IPS-20b (cell line): ENCODE measurements around the gene ELP5.
A peak's percentile ranks its signal among the peaks of the same experiment; 100 is the strongest.

Source experiments
- H3K27ac ChIP-seq: one replicate; pipeline ENCODE4 v1.5.1; 2013; ENCODE audit warnings: low read length
- H3K27me3 ChIP-seq: 2 replicates; pipeline ENCODE4 v1.6.1; 2013; ENCODE audit warnings: mild to moderate bottlenecking, low read length, inconsistent platforms; ENCODE audit not compliant: insufficient read depth
- H3K36me3 ChIP-seq: 2 replicates; pipeline ENCODE4 v1.6.1; 2013; ENCODE audit warnings: low read depth, mild to moderate bottlenecking, inconsistent platforms, low read length, moderate library complexity; ENCODE audit not compliant: insufficient read depth
- H3K4me1 ChIP-seq: 2 replicates; pipeline ENCODE4 v1.6.1; 2013; ENCODE audit warnings: mild to moderate bottlenecking, control low read depth, inconsistent platforms, low read length, moderate library complexity; ENCODE audit not compliant: insufficient read depth
- H3K4me3 ChIP-seq: 2 replicates; pipeline ENCODE4 v1.5.1; 2013; ENCODE audit warnings: mild to moderate bottlenecking, low read length, inconsistent platforms
- H3K9ac ChIP-seq: 2 replicates; pipeline ENCODE4 v1.6.1; 2013; ENCODE audit warnings: low read depth, mild to moderate bottlenecking, inconsistent platforms, low read length, moderate library complexity
- H3K9me3 ChIP-seq: 2 replicates; pipeline ENCODE4 v1.6.1; 2013; ENCODE audit warnings: mild to moderate bottlenecking, low read depth, low read length, inconsistent platforms; ENCODE audit not compliant: insufficient read depth

ELP5 gene

DNA sequence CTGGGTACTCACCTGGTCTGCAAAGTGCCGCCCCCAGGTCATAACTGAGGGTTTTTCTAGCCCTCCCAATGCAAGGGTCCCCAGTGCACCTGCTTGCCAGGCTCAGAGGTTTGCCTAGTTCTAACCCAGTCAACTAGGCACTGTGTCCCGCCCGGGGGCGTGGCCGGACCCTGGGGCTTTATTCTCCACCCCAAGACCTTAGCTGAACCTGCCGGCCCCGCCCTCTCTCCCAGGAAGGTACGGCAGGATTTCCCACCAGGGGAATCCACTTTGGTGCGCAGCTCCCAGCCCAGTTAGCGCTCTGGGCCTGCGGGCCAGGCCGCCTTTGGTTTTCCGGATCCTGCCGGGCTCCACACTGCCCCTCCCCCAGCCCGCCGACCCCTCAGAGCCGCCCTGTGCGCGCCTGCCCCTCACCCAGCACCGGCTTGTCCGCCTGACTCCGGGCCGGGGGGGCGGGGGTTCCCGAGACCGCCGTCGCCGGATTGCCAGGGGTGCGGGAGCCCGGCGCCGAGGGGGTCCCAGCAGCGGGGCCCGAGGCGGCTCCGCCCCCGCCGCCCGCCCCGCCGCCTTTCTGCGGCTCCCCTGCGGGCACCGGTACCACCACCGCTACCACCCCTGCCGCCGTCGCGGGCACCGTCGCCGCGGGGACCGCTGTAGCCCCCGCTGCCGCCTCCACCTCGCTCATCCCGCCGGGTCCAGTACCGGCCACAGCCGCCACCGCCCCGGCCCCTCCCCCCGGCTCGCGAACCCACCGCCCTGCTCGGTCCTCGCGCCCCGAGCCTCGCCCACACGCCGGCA lies 42.0 kb downstream of the ELP5 start:
- Histone ChIP-seq H3K4me1 (no peaks in the 10 kb centered on the region; the same call in 1 of the 2 replicates), H3K9ac (no peak overlapping the region), H3K27ac (no peak overlapping the region), H3K27me3 (peaks cover 35% of the 10 kb centered on the region), H3K4me3 (peak overlapping the region; percentile 54; the same call in 1 of the 2 replicates), H3K9me3 (no peaks in the 10 kb centered on the region), H3K36me3 (no peaks in the 10 kb centered on the region)

DNA sequence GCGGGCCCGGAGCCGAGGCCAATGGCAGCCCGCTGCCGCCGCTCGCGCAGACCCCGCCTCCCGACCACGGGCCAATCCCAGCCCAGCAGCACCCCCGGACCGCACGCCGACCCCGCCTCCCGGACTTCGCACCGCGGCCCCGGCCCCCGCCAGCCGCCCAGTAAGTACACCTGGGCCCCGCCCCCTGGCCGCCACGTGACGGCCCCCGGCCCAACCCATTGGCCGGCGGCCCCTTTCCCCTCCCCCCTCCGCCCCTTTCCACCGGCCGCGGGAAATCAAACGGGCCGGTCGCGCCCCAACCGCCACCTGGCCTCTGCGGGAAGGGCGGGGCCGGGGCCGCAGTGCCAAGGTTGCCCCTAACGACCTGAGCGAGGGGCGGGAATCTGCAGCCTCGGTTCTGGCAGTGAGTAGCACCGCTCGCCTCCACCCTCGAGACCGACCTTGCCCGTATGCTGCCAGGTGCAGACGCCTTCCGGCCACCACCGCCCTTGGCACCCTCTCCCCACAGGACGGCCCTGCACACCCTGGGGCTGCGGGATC lies 42.7 kb downstream of the ELP5 start, which contains the start of gene YBX2:
YBX2 (minus strand) TSS at position 26 of the 540 bp plus-strand sequence. CDS start 139 bp downstream, outside the sequence.
- Histone ChIP-seq H3K27me3 (peaks cover 35% of the 10 kb centered on the region), H3K9ac (no peak within 1 kb of the TSS; the same call in 1 of the 2 replicates), H3K9me3 (no peaks in the 10 kb centered on the region), H3K4me1 (no peaks in the 10 kb centered on the region; the same call in 1 of the 2 replicates), H3K4me3 (peak within 1 kb of the TSS; percentile 66), H3K27ac (no peak within 1 kb of the TSS), H3K36me3 (no peaks in the 10 kb centered on the region)

- H3K27me3 ChIP-seq, result peaks cover 35% of the 10 kb centered on the region
- no peaks in the 10 kb centered on the region for H3K36me3 ChIP-seq
- no peak overlapping the region; the same call in 1 of the 2 replicates for H3K9ac ChIP-seq
- no peaks in the 10 kb centered on the region for H3K9me3 ChIP-seq
- H3K4me3 ChIP-seq, result peak overlapping the region; percentile 66
- no peak overlapping the region for H3K27ac ChIP-seq
- no peaks in the 10 kb centered on the region; the same call in 1 of the 2 replicates for H3K4me1 ChIP-seq
These were observed 43.5 kb downstream of the ELP5 start for GRCh38 chr17:7295230-7296180.

DNA sequence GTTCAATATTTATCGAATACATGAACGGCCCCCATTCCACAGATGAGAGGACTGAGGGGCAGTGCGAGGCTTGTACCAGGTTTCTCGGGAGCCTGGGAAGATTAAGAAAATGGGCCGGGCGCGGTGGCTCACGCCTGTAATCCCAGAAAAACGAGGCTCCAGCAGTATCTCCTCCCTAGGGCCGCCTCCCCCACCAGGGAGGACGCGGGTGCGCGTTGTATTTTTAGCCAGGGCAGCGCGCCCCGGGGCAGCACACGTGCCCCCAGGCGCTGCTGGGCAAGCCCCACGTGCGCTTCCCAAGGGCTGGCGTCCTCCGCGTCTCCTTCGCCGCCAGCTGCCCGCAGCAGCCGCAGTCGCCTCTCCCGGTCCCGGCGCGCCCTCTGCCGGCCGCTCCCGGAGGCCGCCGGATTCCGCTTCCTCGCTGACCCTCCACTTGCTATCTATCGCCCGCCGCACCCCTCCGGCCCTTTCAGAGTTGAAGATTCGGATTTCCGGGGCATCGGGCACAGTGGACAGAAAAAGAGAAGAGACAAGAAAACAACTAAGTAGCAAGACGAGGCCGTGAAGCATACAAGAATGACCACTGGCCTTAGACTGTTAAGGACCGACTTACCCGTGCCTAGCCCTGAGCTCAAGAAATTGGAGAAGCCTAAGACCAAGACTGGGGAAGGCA lies 44.3 kb downstream of the ELP5 start:
- H3K27me3 ChIP-seq, result peaks cover 35% of the 10 kb centered on the region
- no peaks in the 10 kb centered on the region for H3K9me3 ChIP-seq
- H3K36me3 ChIP-seq, result no peaks in the 10 kb centered on the region
- H3K4me1 ChIP-seq, result no peaks in the 10 kb centered on the region; the same call in 1 of the 2 replicates
- no peak overlapping the region for H3K27ac ChIP-seq
- H3K4me3 ChIP-seq, result peak overlapping the region; percentile 37; the same call in 1 of the 2 replicates
- no peak overlapping the region for H3K9ac ChIP-seq

GRCh38 chr17:7304179-7304578 lies 52.2 kb downstream of the ELP5 start:
- Histone ChIP-seq H3K36me3 (peaks cover 5% of the 10 kb centered on the region), H3K9ac (no peak overlapping the region), H3K4me1 (peaks cover 1% of the 10 kb centered on the region; the same call in 1 of the 2 replicates), H3K27me3 (no peaks in the 10 kb centered on the region; the same call in 1 of the 2 replicates), H3K27ac (no peak overlapping the region), H3K9me3 (no peaks in the 10 kb centered on the region), H3K4me3 (no peak overlapping the region)

DNA sequence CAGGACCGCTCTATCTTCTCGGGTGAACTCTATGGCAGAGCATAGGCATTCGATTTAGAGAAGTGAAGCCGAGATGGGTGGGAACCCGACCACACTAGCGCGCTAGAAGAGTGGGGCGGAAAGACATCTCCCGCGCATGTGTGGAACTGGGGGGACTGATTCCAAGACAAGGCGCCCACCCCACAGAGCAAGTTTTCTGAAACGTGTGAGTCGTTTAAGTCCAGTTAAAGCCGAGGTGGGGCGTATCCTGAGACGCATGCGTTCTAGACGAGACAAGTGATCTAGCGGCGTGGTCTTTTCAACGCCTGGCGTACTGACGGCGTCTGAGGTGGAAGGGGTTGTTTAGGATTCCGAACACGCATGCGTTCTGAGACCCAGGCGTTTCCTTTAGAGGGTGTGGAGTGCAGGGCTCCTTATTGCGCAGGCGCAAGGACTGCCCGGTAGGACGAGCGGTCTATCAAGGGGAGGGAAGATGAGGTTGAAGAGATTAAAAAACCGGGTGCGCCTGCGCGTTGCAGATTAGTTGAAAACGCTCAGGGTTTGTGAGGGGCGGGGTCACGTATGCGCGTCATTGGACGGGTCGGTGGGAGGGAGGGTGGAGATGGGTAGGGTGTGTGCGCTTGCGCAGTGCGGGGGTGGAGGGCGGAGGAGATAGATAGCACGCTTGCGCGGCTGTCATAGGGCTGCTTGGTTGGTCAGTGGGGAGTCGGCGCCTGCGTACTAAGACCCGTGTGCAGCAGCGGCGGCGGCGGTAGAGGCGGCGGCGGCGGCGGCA lies 55.1 kb downstream of the ELP5 start, which contains the start of gene EIF5A:
EIF5A (plus strand) TSS at position 718 of the 775 bp plus-strand sequence. CDS start 2,008 bp downstream, outside the sequence.
- Histone ChIP-seq H3K4me1 (peaks cover 5% of the 10 kb centered on the region; the same call in 1 of the 2 replicates), H3K9me3 (no peaks in the 10 kb centered on the region), H3K27ac (peak within 1 kb of the TSS; percentile 80), H3K27me3 (no peaks in the 10 kb centered on the region), H3K4me3 (peak within 1 kb of the TSS; percentile 96), H3K9ac (peak within 1 kb of the TSS; percentile 99), H3K36me3 (peaks cover 33% of the 10 kb centered on the region)

DNA sequence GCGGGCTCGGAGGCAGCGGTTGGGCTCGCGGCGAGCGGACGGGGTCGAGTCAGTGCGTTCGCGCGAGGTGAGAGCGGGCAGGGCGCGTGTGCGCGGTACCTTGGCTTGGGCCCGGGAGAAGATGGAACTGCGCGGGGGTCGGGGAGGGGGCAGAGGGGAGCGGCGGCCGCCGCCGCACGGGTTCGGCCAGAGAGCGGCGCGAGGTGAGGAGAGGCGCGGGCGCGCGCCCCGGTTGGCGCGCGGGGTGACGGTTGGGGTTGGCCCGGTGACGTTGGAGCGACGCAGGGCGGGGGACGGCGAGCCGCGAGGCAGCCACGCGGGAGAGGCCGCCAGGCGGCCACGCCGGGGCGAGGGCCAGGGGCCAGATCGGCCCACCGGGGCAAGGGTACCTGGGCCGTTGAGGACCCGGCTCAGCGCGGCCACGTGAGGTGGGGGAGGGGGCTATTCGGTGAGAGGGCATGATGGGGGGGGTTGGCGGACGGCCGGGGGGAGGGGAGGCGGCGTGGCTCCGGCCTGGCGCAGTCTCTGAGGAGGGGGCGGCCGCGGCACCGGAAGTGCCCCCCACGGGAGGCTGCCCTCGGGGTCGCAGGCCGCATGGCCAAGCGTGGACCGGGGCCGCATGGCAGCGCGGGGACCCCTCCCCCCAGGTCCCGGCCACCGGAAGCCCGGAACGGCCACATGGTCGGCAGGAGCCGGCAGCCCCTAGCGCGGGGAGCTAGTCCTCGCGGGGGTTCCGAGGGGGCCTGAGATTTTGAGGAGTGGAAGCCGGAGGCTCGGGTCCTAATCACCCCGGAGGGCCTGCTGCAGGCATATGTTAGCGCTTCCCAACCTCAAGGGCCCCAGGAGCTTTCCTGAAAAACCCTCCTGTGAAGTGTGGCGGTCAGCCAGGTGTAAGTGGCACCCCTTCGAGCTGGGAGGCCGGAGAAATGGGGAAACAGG lies 55.9 kb downstream of the ELP5 start:
- Histone ChIP-seq H3K4me3 (peak overlapping the region; percentile 96), H3K36me3 (peaks cover 42% of the 10 kb centered on the region), H3K9me3 (no peaks in the 10 kb centered on the region), H3K4me1 (peaks cover 5% of the 10 kb centered on the region; the same call in 1 of the 2 replicates), H3K27me3 (no peaks in the 10 kb centered on the region), H3K9ac (peak overlapping the region; percentile 99), H3K27ac (peak overlapping the region; percentile 80)

GRCh38 chr17:7308625-7309433 lies 56.8 kb downstream of the ELP5 start:
- Histone ChIP-seq H3K9ac (peak overlapping the region; percentile 99), H3K4me1 (peaks cover 5% of the 10 kb centered on the region; the same call in 1 of the 2 replicates), H3K36me3 (peaks cover 50% of the 10 kb centered on the region), H3K27me3 (no peaks in the 10 kb centered on the region), H3K9me3 (no peaks in the 10 kb centered on the region), H3K4me3 (peak overlapping the region; percentile 96), H3K27ac (peak overlapping the region; percentile 80)
